MCF 10A (cell line): Measurements from ENCODE around the gene LRRFIP1. TPM values are rescaled to one million over a fixed set of nuclear protein-coding genes. Genes with fewer than 3 reads are reported as not detected.

Source experiments
- BruUV-seq: library from RNA; stranded (reverse); fragments of 400-500 nt; replicated peaks from 2 replicates; lab custom pipeline; 2021; lab: Mats Ljungman, UMichigan
- CTCF ChIA-PET: fragments of 300-600 bp; sonication (Branson Sonifier 250); formaldehyde crosslinking; extraction: SDS; loops from one replicate; lab custom pipeline; 2021; ENCODE audit warnings: antibody characterized with exemption, inconsistent platforms; lab: Yijun Ruan, JAX
- POLR2A ChIA-PET: fragments of 300-600, 350-650 bp; sonication (Branson Sonifier 250); formaldehyde crosslinking; extraction: SDS; loops from one replicate; lab custom pipeline; 2020; ENCODE audit warnings: antibody characterized with exemption, inconsistent platforms; lab: Yijun Ruan, JAX
- DNase-seq: peaks from one replicate; pipeline ENCODE4 v3.0.0-alpha.2; 2018; ENCODE audit not compliant: unreplicated experiment
- H3K27ac Mint-ChIP-seq: one replicate; pipeline ENCODE4 v1.8.0; 2022; ENCODE audit warnings: mild to moderate bottlenecking, low read depth, mixed read lengths; ENCODE audit not compliant: unreplicated experiment
- H3K27me3 Mint-ChIP-seq: one replicate; pipeline ENCODE4 v1.8.0; 2022; ENCODE audit warnings: mixed read lengths; ENCODE audit not compliant: insufficient read depth, unreplicated experiment
- H3K36me3 Mint-ChIP-seq: one replicate; pipeline ENCODE4 v1.8.0; 2022; ENCODE audit warnings: mild to moderate bottlenecking, moderate library complexity, mixed read lengths; ENCODE audit not compliant: insufficient read depth, unreplicated experiment
- H3K4me1 Mint-ChIP-seq: one replicate; pipeline ENCODE4 v1.8.0; 2022; ENCODE audit warnings: mixed read lengths; ENCODE audit not compliant: insufficient read depth, unreplicated experiment
- H3K4me3 Mint-ChIP-seq: one replicate; pipeline ENCODE4 v1.8.0; 2022; ENCODE audit warnings: mild to moderate bottlenecking, moderate library complexity, mixed read lengths; ENCODE audit not compliant: unreplicated experiment
- H3K9me3 Mint-ChIP-seq: one replicate; pipeline ENCODE4 v1.8.0; 2022; ENCODE audit warnings: mixed read lengths; ENCODE audit not compliant: unreplicated experiment
- intact Hi-C: fragments of 100-400 bp; cut with micrococcal nuclease; formaldehyde crosslinking; loops from 2 replicates; pipeline ENCODE4 v1.14.1; 2022
- total RNA-seq: library from RNA; stranded (reverse); gene quantifications from 2 replicates; pipeline ENCODE4 v1.2.3, GENCODE V29; 2022
- TF ChIP-seq, protein P1 (sequence below): fragments of 200-600 bp; IDR thresholded peaks from one replicate; pipeline ENCODE4 v1.8.0; 2022; ENCODE audit warnings: antibody characterized with exemption, mild to moderate bottlenecking; ENCODE audit not compliant: unreplicated experiment

The LRRFIP1 gene
- total RNA-seq, 1 experiment from 2014 or later, result 197 TPM

DNA sequence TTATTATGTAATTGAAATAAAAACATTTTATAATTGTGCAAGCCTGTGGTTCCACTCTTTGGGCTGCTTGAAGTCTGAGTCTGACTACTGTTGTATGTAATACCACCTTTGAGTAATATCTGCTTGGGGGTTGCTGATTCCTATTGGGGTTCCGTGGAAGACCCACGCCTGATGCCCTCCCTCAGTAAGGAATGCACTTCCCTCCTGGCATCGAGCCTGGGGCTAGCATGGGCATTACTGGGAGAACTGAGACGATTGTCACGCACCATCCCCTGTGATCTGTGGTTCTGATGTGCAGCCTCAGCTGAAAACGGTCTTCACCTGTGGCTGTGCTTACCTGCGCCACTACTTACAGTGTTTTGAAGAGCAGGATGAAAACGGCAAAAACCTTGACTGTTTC lies 138.5 kb downstream of the LRRFIP1 start:
- TF ChIP-seq, protein P1, sequence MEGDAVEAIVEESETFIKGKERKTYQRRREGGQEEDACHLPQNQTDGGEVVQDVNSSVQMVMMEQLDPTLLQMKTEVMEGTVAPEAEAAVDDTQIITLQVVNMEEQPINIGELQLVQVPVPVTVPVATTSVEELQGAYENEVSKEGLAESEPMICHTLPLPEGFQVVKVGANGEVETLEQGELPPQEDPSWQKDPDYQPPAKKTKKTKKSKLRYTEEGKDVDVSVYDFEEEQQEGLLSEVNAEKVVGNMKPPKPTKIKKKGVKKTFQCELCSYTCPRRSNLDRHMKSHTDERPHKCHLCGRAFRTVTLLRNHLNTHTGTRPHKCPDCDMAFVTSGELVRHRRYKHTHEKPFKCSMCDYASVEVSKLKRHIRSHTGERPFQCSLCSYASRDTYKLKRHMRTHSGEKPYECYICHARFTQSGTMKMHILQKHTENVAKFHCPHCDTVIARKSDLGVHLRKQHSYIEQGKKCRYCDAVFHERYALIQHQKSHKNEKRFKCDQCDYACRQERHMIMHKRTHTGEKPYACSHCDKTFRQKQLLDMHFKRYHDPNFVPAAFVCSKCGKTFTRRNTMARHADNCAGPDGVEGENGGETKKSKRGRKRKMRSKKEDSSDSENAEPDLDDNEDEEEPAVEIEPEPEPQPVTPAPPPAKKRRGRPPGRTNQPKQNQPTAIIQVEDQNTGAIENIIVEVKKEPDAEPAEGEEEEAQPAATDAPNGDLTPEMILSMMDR, result no peak
- Mint-ChIP-seq H3K27ac (no peak overlapping the region), H3K27me3 (no peaks in the 10 kb centered on the region), H3K4me3 (no peak overlapping the region), H3K9me3 (no peaks in the 10 kb centered on the region), H3K4me1 (no peaks in the 10 kb centered on the region), H3K36me3 (peaks cover 75% of the 10 kb centered on the region)
- no TSS peak for BruUV-seq
- CTCF ChIA-PET, result interaction anchor here (0.7 to 1.4 kb wide), 2 partner anchors 15 to 93 kb away, joined by 3 to 10 read pairs; no protein-coding TSS in a partner anchor
- DNase-seq, result no peak
- intact Hi-C loops, result no loop called here
- POLR2A ChIA-PET, result interaction anchor here (1.0 kb wide), 1 partner anchor 8 kb away, joined by 3 read pairs; no protein-coding TSS in a partner anchor

DNA sequence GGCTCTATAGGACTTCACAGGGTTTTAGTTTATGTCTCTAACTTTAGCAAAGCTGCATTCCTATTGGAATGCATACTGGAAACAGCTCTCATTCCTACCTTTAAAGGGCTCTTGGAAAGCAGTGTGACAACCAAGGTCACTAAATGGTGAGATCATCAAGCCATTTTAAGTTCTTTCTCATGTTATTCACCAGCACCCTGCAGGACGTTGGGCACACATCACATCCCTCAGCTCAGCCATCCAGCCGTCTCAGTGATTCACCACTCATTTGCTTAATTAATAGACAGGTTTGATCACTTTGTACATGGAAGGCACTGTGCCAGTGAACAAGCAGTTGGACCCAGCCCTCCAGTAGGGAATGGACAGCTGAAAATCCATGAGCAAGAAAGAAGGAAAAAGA lies 139.0 kb downstream of the LRRFIP1 start:
- TF ChIP-seq, protein P1, result no peak
- no TSS peak for BruUV-seq
- Mint-ChIP-seq H3K27me3 (no peaks in the 10 kb centered on the region), H3K27ac (no peak overlapping the region), H3K36me3 (peaks cover 74% of the 10 kb centered on the region), H3K9me3 (no peaks in the 10 kb centered on the region), H3K4me3 (no peak overlapping the region), H3K4me1 (no peaks in the 10 kb centered on the region)
- no peak for DNase-seq
- ChIA-PET POLR2A (interaction anchor here (1.0 kb wide), 1 partner anchor 9 kb away, joined by 3 read pairs; no protein-coding TSS in a partner anchor), CTCF (interaction anchor here (0.6 to 1.4 kb wide), 4 partner anchors 9 to 93 kb away, joined by 3 to 10 read pairs (median 3); no protein-coding TSS in a partner anchor)
- intact Hi-C loops, result no loop called here

DNA sequence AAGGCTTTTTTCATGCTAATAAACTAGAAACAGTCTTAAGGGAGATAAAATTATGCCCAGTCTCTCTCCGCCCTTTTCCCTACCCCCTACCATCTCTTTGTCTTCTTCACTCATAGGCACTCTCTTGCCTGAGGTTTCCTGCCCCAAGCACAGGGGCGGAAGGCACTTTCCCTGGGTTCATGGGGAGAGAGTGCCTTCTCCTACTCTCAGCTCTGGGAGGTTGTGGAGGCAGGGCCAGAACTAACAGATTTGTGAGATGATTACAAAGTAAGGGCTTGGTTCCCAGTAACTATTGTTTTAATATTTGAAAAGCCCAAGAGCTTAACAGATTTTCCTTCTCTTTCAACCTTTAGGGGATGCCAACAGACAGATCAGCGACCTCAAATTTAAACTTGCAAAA lies 145.1 kb downstream of the LRRFIP1 start:
- H3K36me3 Mint-ChIP-seq, result peaks cover 69% of the 10 kb centered on the region
- TF ChIP-seq, protein P1, result no peak
- peak overlapping the region; percentile 44 for H3K27ac Mint-ChIP-seq
- no peak for DNase-seq
- ChIA-PET POLR2A (interaction anchor here (0.6 kb wide), 1 partner anchor 44 kb away, joined by 4 read pairs; no protein-coding TSS in a partner anchor), CTCF (no interaction called here)
- H3K27me3 Mint-ChIP-seq, result no peaks in the 10 kb centered on the region
- H3K4me1 Mint-ChIP-seq, result no peaks in the 10 kb centered on the region
- BruUV-seq, result no TSS peak
- H3K4me3 Mint-ChIP-seq, result no peak overlapping the region
- no peaks in the 10 kb centered on the region for H3K9me3 Mint-ChIP-seq
- intact Hi-C loops, result no loop called here

DNA sequence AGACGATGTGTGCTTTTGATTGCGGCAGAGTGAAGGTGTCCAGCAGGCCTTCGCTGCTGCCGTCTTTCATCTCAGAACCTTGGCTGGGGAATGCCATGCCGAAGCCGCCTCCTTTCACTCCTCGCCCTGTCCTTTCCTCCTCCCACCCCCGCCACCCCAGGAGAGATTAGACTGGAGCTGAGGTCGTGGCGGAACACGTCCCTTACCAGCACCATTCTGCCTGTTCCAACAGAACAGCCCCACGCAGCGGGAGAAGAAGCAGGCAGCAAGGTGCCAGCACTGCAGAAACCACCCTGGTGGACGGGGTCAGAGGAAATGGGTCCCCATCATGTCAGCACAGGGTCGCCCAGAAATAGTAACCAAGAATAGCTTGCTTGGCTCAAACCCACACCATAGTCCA lies 146.4 kb downstream of the LRRFIP1 start:
- intact Hi-C loops, result loop anchor here (1.0 kb wide), 1 partner anchor 101 kb away; no protein-coding TSS in a partner anchor
- ChIA-PET CTCF (interaction anchor here (0.6 to 1.9 kb wide), 8 partner anchors 9 to 103 kb away, joined by 3 to 6 read pairs (median 4); no protein-coding TSS in a partner anchor), POLR2A (no interaction called here)
- no peak overlapping the region for H3K4me3 Mint-ChIP-seq
- H3K4me1 Mint-ChIP-seq, result no peaks in the 10 kb centered on the region
- no peak overlapping the region for H3K27ac Mint-ChIP-seq
- no peak for DNase-seq
- H3K36me3 Mint-ChIP-seq, result peaks cover 78% of the 10 kb centered on the region
- TF ChIP-seq, protein P1, result no peak
- no peaks in the 10 kb centered on the region for H3K9me3 Mint-ChIP-seq
- no TSS peak for BruUV-seq
- no peaks in the 10 kb centered on the region for H3K27me3 Mint-ChIP-seq
